ENCODE results near the gene NKX6-2.
"Not testable (repeated sequence)": the region's sequence is repeated elsewhere in the genome, so short reads cannot be mapped to it uniquely, and the experiment has no call there.

Gene NKX6-2

DNA sequence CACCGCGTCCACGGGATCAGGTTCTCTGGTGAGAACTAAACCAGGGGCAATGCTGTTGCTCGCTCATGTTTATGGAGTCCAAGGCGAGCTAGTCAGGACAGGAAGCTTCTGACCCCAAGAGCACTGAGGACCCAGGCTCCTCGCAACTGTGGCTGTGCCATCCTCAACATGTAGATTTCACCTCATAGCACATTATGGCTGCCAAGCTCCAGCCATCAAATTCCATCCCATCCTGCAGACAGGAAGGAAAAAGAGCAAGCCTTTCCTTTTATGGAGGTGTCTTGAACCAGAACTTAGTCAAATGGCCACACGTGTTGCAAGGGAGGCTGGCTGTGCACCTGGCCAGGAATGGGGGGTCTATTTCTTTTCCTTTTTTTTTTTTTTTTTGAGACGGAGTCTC is 16.1 kb upstream of the NKX6-2 start:
- no peaks in the 10 kb centered on the region for H3K36me3 ChIP-seq (ENCODE audit: insufficient read depth, low read length)
- DNase-seq: no peak
- H2AFZ ChIP-seq (ENCODE audit: low read depth, low read length): no peak overlapping the region
- no peak overlapping the region for H3K4me2 ChIP-seq (ENCODE audit: insufficient read depth, low read length)
- no peaks in the 10 kb centered on the region for H3K27me3 ChIP-seq (ENCODE audit: insufficient read depth, low read length, poor library complexity)
- H3K9me3 ChIP-seq (ENCODE audit: insufficient read depth, low read length, severe bottlenecking): no peaks in the 10 kb centered on the region
- ATAC-seq (ENCODE audit: insufficient read depth, low read depth): no peak
- no peak overlapping the region for H3K4me3 ChIP-seq (ENCODE audit: low read depth in 1 of 2, low read length in 2 of 2)
- H3K27ac ChIP-seq (ENCODE audit: low read length): no peak overlapping the region
- H3K79me2 ChIP-seq (ENCODE audit: insufficient read depth, low read length): no peaks in the 10 kb centered on the region
- no peaks in the 10 kb centered on the region for H3K4me1 ChIP-seq (ENCODE audit: insufficient read depth, low read length)
- H3K9ac ChIP-seq (ENCODE audit: low read depth, low read length): no peak overlapping the region
- no peaks in the 10 kb centered on the region for H4K20me1 ChIP-seq (ENCODE audit: insufficient read depth, low read length)
- TF ChIP-seq, protein P1, sequence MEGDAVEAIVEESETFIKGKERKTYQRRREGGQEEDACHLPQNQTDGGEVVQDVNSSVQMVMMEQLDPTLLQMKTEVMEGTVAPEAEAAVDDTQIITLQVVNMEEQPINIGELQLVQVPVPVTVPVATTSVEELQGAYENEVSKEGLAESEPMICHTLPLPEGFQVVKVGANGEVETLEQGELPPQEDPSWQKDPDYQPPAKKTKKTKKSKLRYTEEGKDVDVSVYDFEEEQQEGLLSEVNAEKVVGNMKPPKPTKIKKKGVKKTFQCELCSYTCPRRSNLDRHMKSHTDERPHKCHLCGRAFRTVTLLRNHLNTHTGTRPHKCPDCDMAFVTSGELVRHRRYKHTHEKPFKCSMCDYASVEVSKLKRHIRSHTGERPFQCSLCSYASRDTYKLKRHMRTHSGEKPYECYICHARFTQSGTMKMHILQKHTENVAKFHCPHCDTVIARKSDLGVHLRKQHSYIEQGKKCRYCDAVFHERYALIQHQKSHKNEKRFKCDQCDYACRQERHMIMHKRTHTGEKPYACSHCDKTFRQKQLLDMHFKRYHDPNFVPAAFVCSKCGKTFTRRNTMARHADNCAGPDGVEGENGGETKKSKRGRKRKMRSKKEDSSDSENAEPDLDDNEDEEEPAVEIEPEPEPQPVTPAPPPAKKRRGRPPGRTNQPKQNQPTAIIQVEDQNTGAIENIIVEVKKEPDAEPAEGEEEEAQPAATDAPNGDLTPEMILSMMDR (IDR thresholded peaks at IDR 0.05; ENCODE audit: borderline replicate concordance, extremely low read depth, low read length, poor library complexity, severe bottlenecking): no peak
- TF ChIP-seq EZH2 (IDR thresholded peaks at IDR 0.05; ENCODE audit: borderline replicate concordance, low read depth, low read length, severe bottlenecking): no peak

DNA sequence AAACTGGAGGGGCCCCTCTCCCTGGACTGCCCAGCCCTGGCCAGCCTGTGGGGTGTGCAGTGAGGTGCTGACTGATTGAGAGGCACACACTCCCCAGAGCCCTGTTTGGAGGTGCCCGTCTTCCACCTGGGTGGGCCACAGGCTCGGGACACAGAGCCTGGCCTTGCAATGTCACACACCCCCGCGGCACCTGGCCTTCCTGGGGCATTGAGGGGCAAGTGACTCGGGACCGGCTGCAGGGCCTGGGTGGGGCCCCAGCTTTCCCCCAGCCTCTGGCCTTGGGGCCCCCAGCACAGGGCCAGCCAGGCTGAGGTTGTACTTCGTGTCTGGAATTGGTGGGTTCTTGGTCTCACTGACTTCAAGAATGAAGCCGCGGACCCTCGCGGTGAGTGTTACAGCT is 13.9 kb upstream of the NKX6-2 start:
- H3K9ac ChIP-seq (ENCODE audit: low read depth, low read length): no peak overlapping the region
- H3K36me3 ChIP-seq (ENCODE audit: insufficient read depth, low read length): no peaks in the 10 kb centered on the region
- H3K4me1 ChIP-seq (ENCODE audit: insufficient read depth, low read length): no peaks in the 10 kb centered on the region
- H3K79me2 ChIP-seq (ENCODE audit: insufficient read depth, low read length): no peaks in the 10 kb centered on the region
- no peak overlapping the region for H3K4me2 ChIP-seq (ENCODE audit: insufficient read depth, low read length)
- TF ChIP-seq EZH2 (IDR thresholded peaks at IDR 0.05; ENCODE audit: borderline replicate concordance, low read depth, low read length, severe bottlenecking): no peak
- TF ChIP-seq, protein P1 (IDR thresholded peaks at IDR 0.05; ENCODE audit: borderline replicate concordance, extremely low read depth, low read length, poor library complexity, severe bottlenecking): no peak
- no peak overlapping the region for H3K27ac ChIP-seq (ENCODE audit: low read length)
- no peak for DNase-seq
- H3K27me3 ChIP-seq (ENCODE audit: insufficient read depth, low read length, poor library complexity): no peaks in the 10 kb centered on the region
- H2AFZ ChIP-seq (ENCODE audit: low read depth, low read length): no peak overlapping the region
- no peak for ATAC-seq (ENCODE audit: insufficient read depth, low read depth)
- no peak overlapping the region for H3K4me3 ChIP-seq (ENCODE audit: low read depth in 1 of 2, low read length in 2 of 2)
- H3K9me3 ChIP-seq (ENCODE audit: insufficient read depth, low read length, severe bottlenecking): no peaks in the 10 kb centered on the region
- H4K20me1 ChIP-seq (ENCODE audit: insufficient read depth, low read length): no peaks in the 10 kb centered on the region

DNA sequence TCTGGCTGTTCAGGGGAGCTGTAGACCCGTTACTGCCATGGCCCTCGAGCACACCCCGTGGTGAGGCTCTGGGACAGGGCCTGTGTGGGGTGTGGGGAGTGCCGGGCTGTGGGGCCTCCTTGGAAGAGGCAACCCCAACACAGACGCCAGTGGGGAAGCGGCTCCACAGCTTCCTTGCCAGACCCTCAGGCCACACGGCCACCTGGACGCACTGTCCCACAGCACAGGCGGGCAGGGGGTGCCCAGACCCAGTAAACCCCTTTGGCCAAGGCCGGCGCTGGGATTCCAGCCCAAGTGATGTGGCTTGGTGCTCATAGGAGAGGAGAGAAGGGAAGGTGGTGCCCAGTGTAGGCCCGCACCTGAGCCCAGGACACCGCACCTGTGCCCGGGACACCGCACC is 12.9 kb upstream of the NKX6-2 start:
- Histone ChIP-seq H3K9me3 (ENCODE audit: insufficient read depth, low read length, severe bottlenecking) (no peaks in the 10 kb centered on the region), H3K27me3 (ENCODE audit: insufficient read depth, low read length, poor library complexity) (no peaks in the 10 kb centered on the region), H3K4me2 (ENCODE audit: insufficient read depth, low read length) (no peak overlapping the region), H3K9ac (ENCODE audit: low read depth, low read length) (no peak overlapping the region), H3K36me3 (ENCODE audit: insufficient read depth, low read length) (no peaks in the 10 kb centered on the region), H3K79me2 (ENCODE audit: insufficient read depth, low read length) (no peaks in the 10 kb centered on the region), H2AFZ (ENCODE audit: low read depth, low read length) (no peak overlapping the region), H3K27ac (ENCODE audit: low read length) (no peak overlapping the region), H4K20me1 (ENCODE audit: insufficient read depth, low read length) (no peaks in the 10 kb centered on the region), H3K4me1 (ENCODE audit: insufficient read depth, low read length) (no peaks in the 10 kb centered on the region), H3K4me3 (ENCODE audit: low read depth in 1 of 2, low read length in 2 of 2) (no peak overlapping the region)
- DNase-seq (no peak), ATAC-seq (ENCODE audit: insufficient read depth, low read depth) (no peak)
- TF ChIP-seq, protein P1 (IDR thresholded peaks at IDR 0.05; ENCODE audit: borderline replicate concordance, extremely low read depth, low read length, poor library complexity, severe bottlenecking): no peak
- TF ChIP-seq EZH2 (IDR thresholded peaks at IDR 0.05; ENCODE audit: borderline replicate concordance, low read depth, low read length, severe bottlenecking): no peak

DNA sequence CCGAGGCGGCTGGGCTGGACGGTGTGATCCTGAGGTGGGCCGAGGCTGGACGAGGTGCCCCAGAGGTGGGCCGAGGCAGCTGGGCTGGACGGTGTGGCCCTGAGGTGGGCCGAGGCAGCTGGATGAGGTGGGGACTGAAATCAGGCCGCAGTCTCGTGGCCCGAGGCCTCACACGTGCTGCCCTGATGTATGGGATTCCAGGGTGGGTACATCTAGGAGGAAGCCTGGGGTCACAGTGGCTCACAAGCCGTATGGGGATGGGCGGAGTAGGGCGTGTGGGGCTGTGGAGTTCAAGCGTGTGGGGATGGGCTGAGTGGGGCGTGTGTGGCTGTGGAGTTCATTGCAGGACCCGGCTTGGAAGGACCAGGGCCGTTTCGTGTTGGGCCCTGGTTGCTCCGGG is 12.5 kb upstream of the NKX6-2 start:
- Histone ChIP-seq H3K4me2 (ENCODE audit: insufficient read depth, low read length) (no peak overlapping the region), H4K20me1 (ENCODE audit: insufficient read depth, low read length) (no peaks in the 10 kb centered on the region), H3K9me3 (ENCODE audit: insufficient read depth, low read length, severe bottlenecking) (no peaks in the 10 kb centered on the region), H3K9ac (ENCODE audit: low read depth, low read length) (no peak overlapping the region), H3K27me3 (ENCODE audit: insufficient read depth, low read length, poor library complexity) (no peaks in the 10 kb centered on the region), H3K79me2 (ENCODE audit: insufficient read depth, low read length) (no peaks in the 10 kb centered on the region), H3K4me1 (ENCODE audit: insufficient read depth, low read length) (no peaks in the 10 kb centered on the region), H2AFZ (ENCODE audit: low read depth, low read length) (no peak overlapping the region), H3K27ac (ENCODE audit: low read length) (no peak overlapping the region), H3K4me3 (ENCODE audit: low read depth in 1 of 2, low read length in 2 of 2) (no peak overlapping the region), H3K36me3 (ENCODE audit: insufficient read depth, low read length) (no peaks in the 10 kb centered on the region)
- no peak for DNase-seq
- TF ChIP-seq, protein P1 (IDR thresholded peaks at IDR 0.05; ENCODE audit: borderline replicate concordance, extremely low read depth, low read length, poor library complexity, severe bottlenecking): no peak
- TF ChIP-seq EZH2 (IDR thresholded peaks at IDR 0.05; ENCODE audit: borderline replicate concordance, low read depth, low read length, severe bottlenecking): no peak
- no peak for ATAC-seq (ENCODE audit: insufficient read depth, low read depth)

DNA sequence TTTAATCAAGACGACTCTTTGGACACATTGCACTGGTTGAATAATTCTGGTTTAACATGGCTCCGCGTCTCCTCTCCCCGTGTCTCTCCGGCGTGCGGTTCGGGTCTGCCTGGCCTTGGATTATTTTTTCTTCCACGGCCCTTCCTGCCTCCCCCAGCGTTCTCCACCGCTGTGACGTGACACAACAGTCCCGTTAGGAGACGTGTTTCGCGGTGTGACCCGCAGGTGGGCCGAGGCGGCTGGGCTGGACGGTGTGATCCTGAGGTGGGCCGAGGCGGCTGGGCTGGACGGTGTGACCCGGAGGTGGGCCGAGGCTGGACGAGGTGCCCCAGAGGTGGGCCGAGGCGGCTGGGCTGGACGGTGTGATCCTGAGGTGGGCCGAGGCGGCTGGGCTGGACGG is 12.0 kb upstream of the NKX6-2 start:
- not testable (repeated sequence) for H3K4me1 ChIP-seq (ENCODE audit: insufficient read depth, low read length); H3K9ac ChIP-seq (ENCODE audit: low read depth, low read length); DNase-seq; H3K27me3 ChIP-seq (ENCODE audit: insufficient read depth, low read length, poor library complexity); H3K27ac ChIP-seq (ENCODE audit: low read length); ATAC-seq (ENCODE audit: insufficient read depth, low read depth); H3K4me3 ChIP-seq (ENCODE audit: low read depth in 1 of 2, low read length in 2 of 2); H3K9me3 ChIP-seq (ENCODE audit: insufficient read depth, low read length, severe bottlenecking); H2AFZ ChIP-seq (ENCODE audit: low read depth, low read length); H3K4me2 ChIP-seq (ENCODE audit: insufficient read depth, low read length); H3K36me3 ChIP-seq (ENCODE audit: insufficient read depth, low read length); H4K20me1 ChIP-seq (ENCODE audit: insufficient read depth, low read length); H3K79me2 ChIP-seq (ENCODE audit: insufficient read depth, low read length)
